WI38 (cell line): ENCODE data around the gene SLC4A3.
A peak's percentile ranks its signal among the peaks of the same experiment; 100 is the strongest.

ENCODE experiments used
- H3K4me3 ChIP-seq: 2 replicates; pipeline ENCODE4 v1.5.1; 2011; ENCODE audit warnings: low read depth, mild to moderate bottlenecking, control low read depth, low read length
- CTCF ChIP-seq: IDR thresholded peaks from 2 replicates; pipeline ENCODE4 v1.5.1; 2012; ENCODE audit warnings: low read depth, mild to moderate bottlenecking, control low read depth, low read length

SLC4A3 gene

DNA sequence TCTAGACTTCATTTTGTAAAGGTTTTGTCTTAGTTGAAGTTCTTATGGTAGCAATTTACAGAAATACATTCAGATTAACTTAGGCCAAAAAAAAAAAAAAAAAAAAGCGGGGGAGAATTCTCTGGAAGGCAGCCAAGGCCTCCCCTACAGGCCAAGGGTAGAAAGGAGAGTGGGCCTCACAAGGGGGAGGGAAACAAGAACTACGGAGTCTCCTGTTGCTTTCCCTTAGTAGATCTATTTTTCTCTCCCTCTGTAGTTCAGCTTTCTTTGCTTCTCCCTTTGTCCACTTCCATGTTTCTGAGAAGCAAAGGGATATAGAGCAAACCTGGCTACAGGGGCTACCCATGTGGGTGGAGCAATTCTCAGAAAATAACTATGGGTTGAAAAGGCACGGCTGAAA lies 32.2 kb upstream of the SLC4A3 start:
- no peak overlapping the region for H3K4me3 ChIP-seq
- TF ChIP-seq CTCF, result no peak

DNA sequence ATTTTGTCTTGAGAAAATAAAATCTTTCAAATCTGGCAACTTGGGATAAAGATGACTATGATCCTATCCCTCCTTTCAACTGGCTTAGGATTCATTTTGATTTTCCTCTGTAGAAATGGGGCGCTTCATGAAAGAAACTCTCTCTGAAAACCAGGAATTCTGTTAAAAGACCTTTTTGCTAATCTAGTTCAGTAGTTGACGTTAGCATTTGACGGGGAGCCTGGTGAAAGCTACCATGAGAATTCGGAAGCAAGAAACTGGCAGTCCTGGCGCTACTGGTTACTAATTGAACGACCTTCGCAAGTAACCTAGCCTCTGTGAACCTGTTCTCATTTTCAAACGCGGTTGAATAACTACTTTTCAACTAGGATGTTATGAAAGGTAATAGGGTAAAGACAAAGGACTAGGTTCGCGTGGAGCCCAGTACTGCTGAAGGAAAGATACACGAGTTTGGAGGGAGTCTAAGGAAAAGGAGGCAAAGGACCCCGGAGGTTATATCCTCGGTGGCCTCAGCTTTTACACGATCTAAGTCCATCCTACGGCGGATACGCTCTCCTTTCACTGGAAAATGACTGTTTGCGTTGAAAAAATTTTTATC lies 30.4 kb upstream of the SLC4A3 start:
- H3K4me3 ChIP-seq, result peak overlapping the region; percentile 69
- no peak for TF ChIP-seq CTCF

DNA sequence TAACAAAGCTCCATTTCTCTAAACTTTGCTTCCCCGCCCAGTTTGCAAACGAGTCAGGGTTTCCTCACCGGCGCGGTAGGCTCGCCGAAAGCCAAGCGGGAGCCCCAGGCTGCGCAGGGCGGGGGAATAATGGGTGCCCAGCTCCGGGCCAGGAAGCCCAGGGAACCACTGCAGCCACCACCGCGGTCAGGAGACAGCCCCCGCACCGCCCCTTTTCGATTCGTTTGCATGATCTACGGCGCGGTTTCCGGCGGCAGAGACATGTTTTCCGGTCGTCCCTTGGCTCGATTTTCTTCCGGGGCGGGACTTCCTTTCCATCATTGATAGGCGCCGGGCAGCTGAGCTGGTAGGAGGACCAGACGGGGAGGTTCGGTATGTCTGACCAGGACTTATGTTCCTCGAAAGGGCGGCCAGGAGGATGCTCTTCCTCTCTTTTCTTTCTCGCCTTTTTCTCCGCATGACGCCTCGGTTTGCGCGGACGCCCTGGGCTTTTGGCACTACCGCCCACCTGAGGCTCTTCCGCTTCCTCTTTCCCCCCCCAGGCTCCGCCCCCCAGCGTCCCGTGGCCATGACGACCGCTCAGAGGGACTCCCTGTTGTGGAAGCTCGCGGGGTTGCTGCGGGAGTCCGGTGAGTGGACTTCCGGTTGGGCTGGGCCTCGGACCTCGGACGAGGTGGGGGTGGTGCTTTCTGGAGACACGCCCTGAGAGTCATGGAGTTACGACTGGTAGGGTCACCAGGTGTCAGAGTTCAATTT lies 29.7 kb upstream of the SLC4A3 start, which contains the start of gene STK11IP:
STK11IP (plus strand) TSS at position 306 of the 756 bp plus-strand sequence; CDS start at position 569, 263 bp downstream.
- peak within 1 kb of the TSS; percentile 69 for H3K4me3 ChIP-seq
- no peak for TF ChIP-seq CTCF

GRCh38 chr2:219598308-219599078 lies 28.9 kb upstream of the SLC4A3 start:
- no peak for TF ChIP-seq CTCF
- H3K4me3 ChIP-seq, result peak overlapping the region; percentile 69

DNA sequence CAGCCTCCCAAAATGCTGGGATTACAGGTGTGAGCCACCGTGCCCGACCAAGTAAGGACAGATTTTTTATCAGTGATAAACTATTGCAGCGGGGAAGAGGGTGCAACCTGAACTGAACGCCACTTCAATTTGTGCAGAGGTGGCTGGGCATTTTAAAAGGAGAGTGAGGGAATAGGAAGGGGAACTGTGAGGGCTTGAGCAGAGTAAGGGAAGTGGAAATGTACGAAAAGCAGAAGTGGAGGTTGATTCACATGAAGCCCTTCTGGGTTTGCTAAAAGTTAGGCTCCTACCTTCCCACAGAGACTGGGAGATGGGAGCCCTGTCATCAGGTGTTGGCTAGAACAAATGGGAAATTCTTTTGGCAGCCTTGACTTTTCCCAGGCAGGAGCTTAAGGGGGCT lies 23.7 kb upstream of the SLC4A3 start:
- H3K4me3 ChIP-seq, result no peak overlapping the region
- TF ChIP-seq CTCF, result no peak

- no peak overlapping the region for H3K4me3 ChIP-seq
- TF ChIP-seq CTCF, result no peak
These were observed 21.8 kb upstream of the SLC4A3 start for GRCh38 chr2:219605607-219605954.

DNA sequence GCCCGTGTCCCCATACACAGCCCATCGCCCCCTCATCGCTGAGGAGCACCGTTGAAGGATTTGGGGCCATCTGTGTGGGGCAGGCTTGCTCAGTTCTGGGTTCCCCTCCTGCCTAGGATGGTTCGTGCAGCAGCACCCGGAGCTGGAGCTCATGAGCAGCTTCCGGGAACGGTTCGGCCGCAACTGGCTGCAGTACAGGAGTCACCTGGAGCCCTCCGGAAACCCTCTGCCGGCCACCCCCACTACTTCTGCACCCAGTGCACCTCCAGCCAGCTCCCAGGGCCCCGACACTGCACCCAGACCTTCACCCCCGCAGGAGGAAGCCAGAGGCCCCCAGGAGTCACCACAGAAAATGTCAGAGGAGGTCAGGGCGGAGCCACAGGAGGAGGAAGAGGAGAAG lies 19.5 kb upstream of the SLC4A3 start:
- H3K4me3 ChIP-seq, result no peak overlapping the region
- no peak for TF ChIP-seq CTCF
